IMR-90 (cell line): ENCODE data around the gene ZNF658.
"Not testable (repeated sequence)": the region's sequence is repeated elsewhere in the genome, so short reads cannot be mapped to it uniquely, and the experiment has no call there.

Experiments used
- CTCF ChIP-seq: conservative IDR thresholded peaks from 2 replicates; pipeline ENCODE4 v1.5.1; 2012; ENCODE audit warnings: mild to moderate bottlenecking, low read depth, low read length, improper control_type of control experiment
- FOS ChIP-seq: fragments of 150-350 bp; IDR thresholded peaks from 2 replicates; pipeline ENCODE4 v1.6.1; 2016; ENCODE audit warnings: low read depth, low read length
- MAFK ChIP-seq: IDR thresholded peaks from 2 replicates; pipeline ENCODE4 v1.6.1; 2012; ENCODE audit warnings: low read depth, low read length, improper control_type of control experiment
- POLR2A ChIP-seq: IDR thresholded peaks from 2 replicates; pipeline ENCODE4 v1.6.1; 2012; ENCODE audit warnings: mild to moderate bottlenecking, low read depth, low read length
- RAD21 ChIP-seq: IDR thresholded peaks from 2 replicates; pipeline ENCODE4 v1.6.1; 2012; ENCODE audit warnings: low read length, improper control_type of control experiment
- SMC3 ChIP-seq: fragments of 150-350 bp; IDR thresholded peaks from 2 replicates; pipeline ENCODE4 v1.6.1; 2016; ENCODE audit warnings: low read depth, mild to moderate bottlenecking, antibody characterized with exemption, low read length, moderate library complexity

- not testable (repeated sequence) for TF ChIP-seq CTCF, MAFK, RAD21, POLR2A, FOS, SMC3
Measured at GRCh38 chr9:66880605-66881004, 19.9 kb upstream of the ZNF658 start.
